Activated naive CD4-positive, alpha-beta T cell (primary cell): ENCODE results near the gene SEC24C.
A peak's percentile ranks its signal among the peaks of the same experiment; 100 is the strongest.
"Not testable (repeated sequence)": the region's sequence is repeated elsewhere in the genome, so short reads cannot be mapped to it uniquely, and the experiment has no call there.

Experiments
- DNase-seq, 4 experiments: peaks; one replicate each; lab custom pipeline; 2025; lab: John Stamatoyannopoulos, UW

Gene SEC24C

GRCh38 chr10:73732426-73732825, 11.7 kb upstream of the SEC24C start:
- DNase-seq = no peak

DNA sequence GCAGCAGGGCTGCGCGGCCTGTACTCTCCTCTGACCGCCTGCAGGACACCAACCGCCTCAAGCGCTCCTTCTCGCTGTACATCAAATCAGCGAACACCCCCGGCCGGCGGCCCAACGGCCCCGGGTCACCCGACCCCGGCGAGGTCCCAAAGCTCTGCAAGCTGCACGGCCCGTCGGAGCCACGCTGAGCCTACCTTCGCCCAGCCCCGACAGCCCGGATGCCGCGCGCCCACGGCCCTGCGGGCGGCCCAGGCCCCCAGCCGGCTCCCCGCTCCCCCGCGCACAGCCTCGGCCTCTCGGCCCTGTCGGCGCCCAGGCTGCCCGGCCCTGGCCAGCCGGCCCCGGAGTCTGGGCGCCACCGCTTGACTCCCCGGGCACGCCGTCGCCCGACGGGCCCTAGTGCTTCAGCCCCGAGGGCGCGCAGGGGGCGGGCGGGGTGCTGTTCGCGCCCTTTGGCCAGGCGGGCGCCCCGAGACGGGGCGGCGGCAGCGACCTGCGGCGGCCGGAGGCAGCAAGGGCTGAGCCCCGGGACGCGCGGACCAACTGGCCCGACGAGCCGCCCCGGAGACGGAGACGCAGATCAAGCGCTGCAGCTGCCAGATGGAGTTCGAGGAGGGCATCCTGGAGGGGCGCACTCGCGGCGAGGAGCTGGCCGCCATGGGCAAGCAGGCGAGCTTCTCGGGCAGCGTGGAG, 11.1 kb upstream of the SEC24C start:
- no peak for DNase-seq

DNA sequence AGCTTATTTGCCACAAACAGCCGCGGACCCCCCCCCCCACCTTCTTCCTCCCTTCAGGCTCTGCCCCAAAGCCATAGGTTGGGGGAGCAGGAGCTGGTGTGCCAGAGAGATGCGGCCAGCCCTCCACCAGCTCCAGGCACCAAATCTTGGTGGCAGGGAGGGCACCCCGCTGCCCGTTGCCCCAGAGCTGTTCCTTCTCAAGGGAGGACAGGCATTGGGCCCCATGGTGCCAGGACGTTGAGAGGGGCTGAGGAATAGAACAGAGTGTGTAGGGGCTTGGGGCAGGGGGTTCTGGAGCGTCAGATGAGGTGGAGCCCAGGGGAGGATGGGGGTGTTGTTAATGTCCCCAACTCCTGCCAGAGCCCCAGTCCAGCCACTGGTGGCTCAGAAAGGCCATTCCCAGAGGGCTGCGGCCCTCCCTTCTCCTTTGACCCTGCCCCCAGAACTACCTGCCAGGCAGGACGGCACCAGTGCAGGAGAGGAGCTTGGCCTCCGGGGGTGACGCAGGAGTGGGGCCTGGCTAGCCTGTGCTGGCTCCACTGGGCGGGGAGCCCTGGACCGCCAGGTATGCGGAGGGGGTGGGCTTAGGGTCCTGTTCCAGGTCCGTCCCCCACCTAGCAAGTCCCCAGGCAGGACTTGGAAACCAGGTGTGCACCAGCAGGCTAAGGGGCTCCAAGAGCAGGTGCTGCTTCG, 10.0 kb upstream of the SEC24C start:
- DNase-seq = no peak

DNA sequence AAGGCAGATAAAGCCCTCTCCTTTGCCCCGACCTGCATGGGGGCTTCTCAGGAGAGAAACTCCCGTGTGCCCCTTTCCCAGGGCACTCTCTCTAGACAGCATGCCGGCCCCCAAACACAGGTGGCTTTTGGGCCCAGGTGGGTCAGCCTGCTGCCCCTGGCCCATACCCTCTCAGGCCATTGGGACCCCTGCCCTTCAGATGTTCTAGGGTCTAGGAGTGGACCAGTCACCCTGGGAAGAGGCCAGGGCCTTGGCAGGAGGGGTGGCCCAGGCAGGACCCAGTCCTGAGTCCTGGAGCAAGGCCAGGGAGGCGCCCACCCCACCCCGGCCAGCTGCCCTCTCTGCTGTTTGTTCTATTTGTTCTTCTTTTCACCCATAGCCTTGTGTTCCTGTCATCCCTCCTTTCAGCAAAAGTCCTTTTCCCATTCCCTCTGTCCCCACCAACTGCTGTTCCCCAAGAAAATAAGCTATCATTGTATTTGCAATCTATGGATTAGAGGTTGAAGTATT, 9.3 kb upstream of the SEC24C start:
- DNase-seq = no peak

GRCh38 chr10:73740501-73741254, 3.5 kb upstream of the SEC24C start:
- DNase-seq = not testable (repeated sequence)

DNA sequence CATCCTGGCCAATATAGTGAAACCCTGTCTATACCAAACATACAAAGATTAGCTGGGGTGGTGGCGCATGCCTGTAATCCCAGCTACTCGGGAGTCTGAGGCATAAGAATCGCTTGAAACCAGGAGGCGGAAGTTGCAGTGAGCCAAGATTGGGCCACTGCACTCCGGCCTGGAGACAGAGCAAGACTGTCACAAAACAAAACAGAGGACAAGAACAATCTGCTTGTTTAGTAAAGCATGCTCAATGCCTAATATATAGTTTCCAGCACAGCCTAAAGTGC, 1.8 kb upstream of the SEC24C start:
- DNase-seq = no peak

DNA sequence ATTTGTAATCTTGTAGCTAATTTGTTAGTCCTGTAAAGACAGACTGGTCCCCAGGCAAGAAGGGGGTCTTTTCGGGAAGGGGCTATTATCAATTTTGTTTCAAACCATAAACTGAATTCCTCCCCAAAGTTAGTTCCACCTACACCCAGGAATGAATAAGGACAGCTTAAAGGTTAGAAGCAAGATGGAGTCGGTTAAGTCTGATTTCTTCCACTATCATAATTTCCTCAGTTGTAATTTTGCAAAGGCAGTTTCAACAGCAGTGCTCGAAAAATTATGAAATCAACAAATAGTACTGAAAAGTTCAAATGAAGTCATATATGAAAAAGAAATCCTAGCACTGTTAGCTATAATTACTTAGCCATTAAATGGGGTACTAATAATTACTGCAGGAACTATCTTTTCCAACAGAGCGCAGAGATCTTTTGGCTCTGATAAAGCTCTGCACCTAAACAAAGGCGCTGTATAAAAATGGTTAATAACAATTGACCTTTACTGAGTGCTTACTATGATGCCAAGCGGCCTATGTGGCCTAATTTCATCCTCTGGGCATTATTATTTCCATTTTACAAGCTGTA, 756 bp upstream of the SEC24C start:
- no peak for DNase-seq

DNA sequence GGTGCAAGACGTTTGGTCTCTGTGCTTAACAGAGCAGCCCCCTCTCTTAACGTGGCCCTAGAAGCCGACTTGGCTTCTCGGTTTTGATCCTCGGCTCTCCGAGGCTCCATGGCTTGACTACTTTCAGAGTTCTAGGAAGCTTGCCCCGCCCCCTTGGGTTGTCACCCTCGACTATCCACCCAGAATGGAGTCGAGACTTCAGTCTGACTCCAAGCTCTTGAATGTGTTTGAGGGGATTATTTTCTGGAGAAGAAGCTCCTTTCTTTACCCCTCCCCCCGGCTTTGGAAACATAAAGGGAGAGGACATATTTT, 448 bp downstream of the SEC24C start:
- DNase-seq = peak in 2 of 4 experiments; percentile 41 to 42

DNA sequence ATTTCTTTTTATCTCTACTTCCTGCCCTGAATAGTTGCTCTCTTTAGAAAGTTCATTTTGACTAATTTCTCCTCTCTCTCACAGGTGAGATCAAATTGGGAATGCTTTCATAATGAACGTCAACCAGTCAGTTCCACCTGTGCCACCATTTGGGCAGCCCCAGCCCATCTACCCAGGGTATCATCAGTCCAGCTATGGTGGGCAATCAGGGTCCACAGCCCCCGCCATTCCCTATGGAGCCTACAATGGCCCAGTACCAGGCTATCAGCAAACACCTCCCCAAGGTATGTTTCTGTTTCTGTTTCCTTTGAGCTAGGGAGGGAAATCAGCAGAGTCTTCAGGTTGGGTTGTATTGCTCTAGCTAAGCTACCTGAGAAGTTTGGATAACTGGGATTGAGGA, 2.5 kb downstream of the SEC24C start:
- no peak for DNase-seq

DNA sequence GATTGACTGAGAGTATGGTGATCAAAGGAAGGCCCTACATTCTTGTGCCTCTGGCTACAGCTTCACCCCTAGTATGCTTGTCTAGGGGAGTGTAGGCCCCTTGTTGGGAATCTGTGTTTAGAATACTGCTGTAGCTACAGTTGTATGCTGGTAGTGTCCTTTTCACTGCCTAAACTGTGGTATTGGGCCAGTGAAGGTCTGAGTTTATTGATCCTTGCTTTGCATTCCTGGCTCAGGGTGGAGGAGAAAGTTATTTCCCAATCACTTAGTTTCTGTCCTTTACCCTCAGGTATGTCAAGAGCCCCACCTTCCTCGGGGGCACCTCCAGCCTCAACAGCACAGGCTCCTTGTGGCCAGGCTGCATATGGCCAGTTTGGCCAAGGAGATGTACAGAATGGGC, 6.6 kb downstream of the SEC24C start:
- DNase-seq = no peak

DNA sequence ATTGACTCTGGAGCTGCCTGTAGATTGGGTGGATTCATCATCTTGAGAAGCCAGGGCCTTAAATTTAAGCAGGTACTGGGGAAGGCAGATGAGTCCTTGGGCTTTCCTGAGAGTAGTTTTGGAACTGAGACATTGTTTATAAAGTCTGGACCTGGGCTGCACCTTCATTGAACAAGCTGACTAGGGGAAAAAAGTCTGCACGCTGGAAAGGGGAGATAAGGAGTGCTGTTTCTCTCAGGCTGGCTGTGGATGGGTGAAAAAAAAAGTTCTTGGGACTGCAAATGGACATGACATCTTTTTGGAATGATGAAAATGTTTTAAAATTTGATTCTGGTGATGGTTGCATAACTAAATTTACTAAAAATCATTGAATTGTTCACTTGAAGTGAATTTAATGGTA, 12.0 kb downstream of the SEC24C start:
- no peak for DNase-seq

DNA sequence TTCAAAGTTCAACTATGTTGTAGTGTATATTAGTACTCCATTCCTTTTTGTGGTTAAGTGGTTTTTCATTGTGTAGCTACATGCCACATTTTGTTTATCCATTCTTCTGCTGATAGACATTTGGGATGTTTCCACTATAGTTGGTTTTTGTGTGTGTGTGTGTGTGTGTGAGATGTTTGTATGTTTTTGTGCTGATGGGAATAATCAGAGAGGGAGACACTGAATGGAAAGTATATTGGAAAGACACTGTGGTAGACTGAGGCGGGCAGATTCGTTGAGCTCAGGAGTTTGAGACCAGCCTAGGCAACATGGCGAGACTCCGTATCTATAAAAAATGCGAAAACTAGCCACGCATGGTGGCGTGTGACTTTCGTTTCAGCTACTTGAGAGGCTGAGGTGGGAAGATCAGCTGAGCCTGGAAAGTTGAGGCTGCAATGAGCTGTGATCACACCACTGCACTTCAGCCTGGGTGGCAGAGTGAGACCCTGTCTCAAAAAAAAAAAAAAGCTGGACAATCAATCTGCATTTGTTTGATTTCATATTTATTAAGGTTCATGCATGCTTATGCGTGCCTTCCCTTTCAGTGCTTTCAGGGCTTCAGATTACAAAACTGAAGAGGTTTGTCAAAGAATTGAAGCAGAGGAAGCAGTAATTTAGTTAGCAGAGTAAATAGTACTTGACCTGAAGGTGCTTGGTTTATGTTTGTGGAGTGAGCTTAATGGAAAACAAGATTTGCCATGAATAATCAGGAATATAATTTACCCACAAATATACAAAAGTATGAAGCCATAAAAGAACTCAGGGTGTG, 14.7 kb downstream of the SEC24C start:
- DNase-seq = no peak

DNA sequence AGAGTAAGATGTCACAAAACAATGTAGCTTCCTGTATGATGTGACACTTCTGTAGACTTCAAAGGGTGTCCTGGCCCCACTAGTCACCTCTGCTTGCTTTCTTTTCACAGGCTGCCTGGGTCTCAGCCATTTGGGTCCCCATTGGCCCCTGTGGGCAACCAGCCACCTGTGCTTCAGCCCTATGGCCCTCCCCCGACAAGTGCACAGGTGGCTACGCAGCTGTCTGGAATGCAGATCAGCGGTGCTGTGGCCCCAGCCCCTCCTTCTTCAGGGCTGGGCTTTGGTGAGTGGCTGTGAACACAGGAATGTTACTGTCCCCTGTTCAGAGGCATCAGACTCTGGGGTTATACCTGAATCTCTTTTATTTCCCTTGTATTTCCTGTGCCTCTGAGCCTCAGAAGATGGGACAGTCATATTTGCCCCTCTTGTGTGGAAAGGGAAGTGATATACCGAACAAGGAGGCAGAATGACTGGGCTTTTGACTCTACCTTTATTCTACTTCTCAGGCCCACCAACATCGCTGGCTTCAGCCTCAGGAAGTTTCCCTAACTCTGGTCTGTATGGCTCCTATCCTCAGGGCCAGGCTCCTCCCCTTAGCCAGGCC, 15.4 kb downstream of the SEC24C start:
- peak in 1 of 4 experiments; percentile 10 for DNase-seq

DNA sequence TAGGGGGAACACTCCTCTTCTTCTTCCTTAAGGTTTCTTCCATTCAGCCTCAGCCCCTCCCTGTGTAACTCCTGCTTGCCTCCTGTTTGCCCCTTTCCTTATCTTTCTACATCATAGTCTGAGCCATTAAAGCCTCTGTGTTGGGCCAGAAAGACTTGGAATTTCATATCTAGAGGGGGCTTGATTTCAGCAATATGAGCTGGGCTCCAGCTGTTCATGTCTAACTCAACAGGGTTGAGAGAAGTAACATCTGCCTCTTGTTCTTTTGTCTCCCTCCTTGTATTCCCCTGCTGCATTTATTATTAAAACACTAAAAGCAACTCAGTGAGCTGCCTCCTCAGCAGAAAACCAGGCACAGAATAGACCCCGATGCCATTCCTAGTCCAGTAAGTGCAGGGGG, 17.6 kb downstream of the SEC24C start:
- DNase-seq = no peak

DNA sequence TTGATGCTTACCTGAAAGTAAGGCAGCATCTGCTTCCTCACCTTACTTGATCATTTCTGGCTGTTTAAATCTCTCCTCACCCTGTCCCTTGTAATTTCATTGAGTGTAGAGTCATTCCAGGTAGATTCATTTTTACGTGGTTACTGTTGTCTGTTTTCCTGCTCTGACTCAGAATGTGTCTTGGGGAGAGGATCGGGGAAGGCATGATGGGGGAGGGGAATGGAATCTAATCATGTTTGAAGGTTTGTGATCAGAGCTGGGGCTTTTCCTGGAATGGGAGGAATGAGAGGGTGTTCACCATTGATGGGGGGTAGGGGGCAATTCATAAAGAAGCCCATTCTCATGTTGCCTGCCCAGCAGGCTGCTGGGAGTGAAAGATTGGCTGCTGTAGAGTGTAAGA, 18.7 kb downstream of the SEC24C start:
- DNase-seq = no peak

GRCh38 chr10:73763343-73763742, 19.2 kb downstream of the SEC24C start:
- DNase-seq = no peak

GRCh38 chr10:73765066-73765465, 20.9 kb downstream of the SEC24C start:
- DNase-seq = no peak

DNA sequence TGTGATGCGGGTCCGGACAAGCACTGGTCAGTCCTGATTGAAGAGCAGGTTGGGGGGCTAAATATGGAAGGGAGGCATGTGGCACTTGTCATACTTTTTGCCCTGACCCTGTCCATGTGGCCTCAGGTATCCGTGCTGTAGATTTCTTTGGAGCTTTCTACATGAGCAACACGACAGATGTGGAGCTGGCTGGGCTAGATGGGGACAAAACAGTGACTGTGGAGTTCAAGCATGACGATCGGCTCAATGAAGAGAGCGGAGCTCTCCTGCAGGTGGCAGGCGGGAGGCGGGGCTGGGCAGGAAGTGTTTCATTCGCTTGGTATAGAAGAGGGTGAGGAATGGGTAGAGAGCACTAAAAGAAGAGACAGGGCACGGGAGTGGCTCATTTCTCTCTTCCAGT, 24.7 kb downstream of the SEC24C start:
- DNase-seq = peak; percentile 8 to 73 (median 43)

- no peak for DNase-seq
These were observed 25.2 kb downstream of the SEC24C start for GRCh38 chr10:73769396-73769795.

- DNase-seq = peak in 1 of 4 experiments; percentile 74
These were observed 27.6 kb downstream of the SEC24C start for GRCh38 chr10:73771722-73772280.
